ENCODE data around the gene FBXO8.

FBXO8 gene

DNA sequence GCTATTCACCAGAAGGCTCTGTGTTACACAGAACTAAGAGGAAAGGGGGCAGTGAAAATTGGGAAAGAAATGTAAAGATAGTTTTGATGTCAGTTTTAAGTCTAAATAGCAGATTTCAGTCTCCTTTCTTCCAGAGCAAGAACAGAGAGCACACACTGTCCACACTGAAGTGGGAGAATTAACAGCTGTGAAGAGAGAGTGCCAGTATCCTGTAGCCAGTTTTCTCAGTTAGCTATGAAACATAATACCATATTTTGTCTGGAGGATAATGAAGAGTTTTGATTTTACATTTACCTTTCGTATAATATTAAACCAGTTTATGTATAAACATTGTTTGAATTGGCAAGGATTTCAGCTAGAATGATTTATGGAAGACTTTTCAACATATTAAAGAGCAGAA is 35.1 kb downstream of the FBXO8 start:
- no peak for DNase-seq (ENCODE audit: low read depth in 3 of 3)

DNA sequence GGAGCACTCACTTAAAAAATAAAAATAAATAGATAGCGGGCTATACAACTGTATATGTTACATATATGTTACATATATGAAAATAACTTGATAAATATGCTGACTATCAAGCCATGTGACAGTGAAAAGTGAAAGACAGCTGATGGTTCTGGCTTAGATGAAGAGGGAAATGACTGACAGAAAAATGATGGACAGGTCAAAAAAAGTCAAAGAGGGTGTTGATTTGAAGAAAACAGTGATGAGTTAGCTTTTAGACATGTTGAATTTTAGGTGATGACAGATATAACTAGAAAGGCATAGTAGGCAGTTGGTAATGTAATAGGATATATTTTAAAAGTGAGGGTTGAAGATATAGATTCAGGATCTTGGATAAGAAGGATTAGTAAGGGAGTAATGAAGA is 37.8 kb downstream of the FBXO8 start:
- no peak for DNase-seq (ENCODE audit: low read depth in 3 of 3)

DNA sequence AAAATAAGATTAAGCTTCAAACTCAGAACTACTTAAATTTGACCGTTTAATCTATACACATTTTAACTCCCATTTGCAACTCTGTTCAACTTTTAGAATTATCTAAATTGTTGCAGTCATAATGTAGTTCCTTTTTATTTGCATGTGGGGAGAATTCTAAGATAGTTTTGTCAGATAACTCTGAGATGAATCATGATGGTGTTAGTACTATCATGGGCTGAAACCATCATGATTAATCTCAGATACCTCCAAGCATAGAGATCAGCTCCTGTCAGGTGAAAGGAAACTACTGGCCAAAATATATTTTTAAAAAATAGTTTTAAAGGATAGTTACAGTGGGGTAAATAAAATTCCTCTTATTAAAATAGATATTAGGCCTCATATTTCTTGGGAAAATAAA is 39.0 kb downstream of the FBXO8 start:
- DNase-seq (ENCODE audit: low read depth in 3 of 3): no peak

DNA sequence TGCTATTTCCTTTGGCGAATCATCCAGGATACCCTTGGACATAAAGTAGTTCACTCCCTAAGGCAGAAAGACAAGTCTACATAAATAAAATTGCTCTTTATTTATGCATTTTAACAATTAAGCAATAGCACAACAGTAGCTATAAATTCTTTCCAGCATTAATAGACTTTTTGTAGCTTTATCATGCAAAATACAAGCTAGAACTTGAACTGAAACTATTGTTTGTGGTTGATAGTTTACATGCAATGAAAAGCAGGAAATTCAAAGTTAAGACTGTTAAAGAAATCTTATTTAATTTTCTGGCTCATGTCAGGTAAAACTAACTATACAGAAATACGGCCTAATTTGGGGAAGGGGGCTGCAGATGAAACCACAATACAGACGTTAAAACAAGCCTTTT is 42.3 kb downstream of the FBXO8 start:
- DNase-seq (ENCODE audit: low read depth in 3 of 3): no peak

DNA sequence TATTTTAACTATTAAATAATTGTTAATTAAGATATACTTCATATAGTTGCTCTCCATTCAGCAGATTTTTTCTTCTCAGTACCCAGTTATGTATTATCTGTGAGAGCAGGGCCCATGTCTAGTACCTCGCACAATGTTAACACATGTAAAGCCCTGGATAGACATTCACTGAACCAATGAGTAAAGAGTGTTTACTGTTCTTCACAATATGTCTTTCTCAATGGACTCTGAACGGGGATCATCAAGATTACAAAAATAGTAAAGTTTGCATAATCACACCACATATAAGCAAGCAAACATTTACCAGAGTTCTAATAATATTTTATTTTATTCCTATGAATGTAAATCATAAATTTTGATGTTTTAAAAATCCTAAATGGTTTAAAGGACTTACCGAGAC is 47.1 kb downstream of the FBXO8 start:
- no peak for DNase-seq (ENCODE audit: low read depth in 3 of 3)

DNA sequence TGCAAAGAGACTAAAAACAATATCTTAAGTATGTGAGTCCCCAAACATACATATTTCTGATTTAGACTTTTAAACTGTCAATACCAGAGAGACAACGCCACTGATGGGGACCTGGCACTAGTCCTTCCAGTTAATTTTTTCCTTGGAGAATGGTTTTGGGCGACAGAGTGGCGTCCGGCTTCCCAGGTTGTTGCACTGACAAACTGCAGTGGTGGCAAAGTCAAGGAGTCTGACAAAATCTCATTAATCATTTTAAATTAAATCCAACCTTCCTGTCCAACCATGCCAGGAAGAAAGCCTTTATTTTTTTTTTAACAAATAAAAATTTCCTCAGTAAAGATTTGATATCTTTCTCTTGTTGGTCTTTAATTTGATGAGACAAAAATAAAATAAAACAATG is 52.8 kb downstream of the FBXO8 start:
- no peak for DNase-seq (ENCODE audit: low read depth in 3 of 3)

DNA sequence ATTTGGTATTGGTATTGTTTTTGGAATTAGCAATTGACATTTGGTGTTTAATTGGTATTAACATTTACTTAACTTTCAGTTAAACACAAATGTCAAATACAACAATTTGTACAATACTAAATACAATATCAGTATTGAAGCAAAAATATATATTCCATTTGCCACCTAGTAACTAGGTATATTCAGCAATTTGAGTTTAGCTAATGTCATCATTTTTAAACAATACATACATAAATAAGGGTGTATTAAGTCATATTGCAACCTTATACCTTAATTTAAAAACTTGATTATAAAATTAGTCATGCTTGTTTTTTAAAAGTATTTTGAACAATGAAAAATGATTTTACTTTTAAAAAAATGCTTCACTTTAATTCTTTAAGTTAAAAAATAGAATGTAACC is 53.3 kb downstream of the FBXO8 start:
- DNase-seq (ENCODE audit: low read depth in 3 of 3): no peak

DNA sequence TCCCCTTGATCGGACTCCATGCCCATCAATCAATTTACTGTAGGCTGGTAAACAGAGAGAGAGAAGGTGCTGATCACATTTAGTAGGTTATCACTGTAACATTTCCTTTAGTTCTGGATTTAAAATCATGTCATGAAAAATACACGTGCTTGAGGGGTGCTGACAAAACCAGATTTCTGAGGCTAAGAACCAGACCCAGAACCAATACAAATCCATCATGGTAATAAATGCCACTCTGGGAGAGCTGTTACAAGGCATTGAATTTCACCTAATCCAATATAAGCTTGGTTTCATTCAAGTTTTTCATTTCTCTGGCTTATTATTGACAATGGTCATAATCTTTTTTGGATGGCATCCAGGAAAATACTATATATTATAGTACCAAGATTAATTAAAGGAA is 54.5 kb downstream of the FBXO8 start:
- no peak for DNase-seq (ENCODE audit: low read depth in 3 of 3)

DNA sequence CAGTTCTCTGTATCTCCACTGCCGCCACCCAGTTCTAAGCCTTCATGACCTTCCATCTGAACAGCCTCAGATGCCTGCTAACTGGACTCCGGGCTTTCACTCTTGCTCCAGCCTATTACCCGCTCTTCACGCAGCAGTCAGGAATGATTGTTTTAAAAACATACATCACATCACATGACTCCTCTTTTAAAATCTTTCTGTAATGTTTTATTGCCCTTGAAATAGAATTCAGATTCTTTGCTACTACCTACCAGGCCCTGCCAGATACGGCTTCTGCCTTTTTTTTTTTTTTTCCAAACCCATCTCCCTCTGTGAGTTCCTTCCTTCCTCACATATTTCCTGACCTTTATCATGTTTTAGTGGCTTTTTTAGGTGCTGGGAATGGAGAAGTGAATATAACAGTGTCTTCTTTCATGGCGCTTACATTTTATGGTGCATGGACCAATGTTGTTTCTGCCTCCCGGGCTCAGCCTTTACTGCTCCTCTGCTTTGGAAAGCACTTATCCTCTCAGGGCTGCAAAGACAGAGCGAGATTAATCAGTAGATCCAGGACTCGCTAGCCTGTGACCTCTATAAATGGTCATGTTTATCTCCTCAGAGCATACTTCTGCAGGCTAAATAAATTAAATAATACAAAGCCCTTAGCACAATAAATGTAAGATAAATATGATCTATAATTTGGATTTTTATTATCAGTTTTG is 58.0 kb downstream of the FBXO8 start:
- no peak for DNase-seq (ENCODE audit: low read depth in 3 of 3)

DNA sequence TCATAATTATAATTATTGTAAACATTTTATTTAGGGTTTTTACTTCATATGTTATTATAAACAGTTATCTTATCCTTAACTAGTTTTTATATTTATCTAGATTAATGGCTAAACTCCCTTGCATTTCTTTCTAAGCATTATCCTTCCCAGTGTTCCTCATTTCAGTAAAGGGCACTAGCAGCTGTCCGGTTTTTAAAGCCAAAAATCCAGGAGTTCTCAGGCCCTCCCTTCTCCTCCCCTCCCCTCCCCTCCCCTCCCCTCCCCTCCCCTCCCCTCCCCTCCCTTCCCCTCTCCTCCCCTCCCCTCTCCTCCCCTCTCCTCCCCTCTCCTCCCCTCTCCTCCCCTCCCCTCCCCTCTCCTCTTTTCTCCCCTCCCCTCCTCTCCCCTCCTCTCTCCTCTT is 58.9 kb downstream of the FBXO8 start:
- DNase-seq (ENCODE audit: low read depth in 3 of 3): no peak

DNA sequence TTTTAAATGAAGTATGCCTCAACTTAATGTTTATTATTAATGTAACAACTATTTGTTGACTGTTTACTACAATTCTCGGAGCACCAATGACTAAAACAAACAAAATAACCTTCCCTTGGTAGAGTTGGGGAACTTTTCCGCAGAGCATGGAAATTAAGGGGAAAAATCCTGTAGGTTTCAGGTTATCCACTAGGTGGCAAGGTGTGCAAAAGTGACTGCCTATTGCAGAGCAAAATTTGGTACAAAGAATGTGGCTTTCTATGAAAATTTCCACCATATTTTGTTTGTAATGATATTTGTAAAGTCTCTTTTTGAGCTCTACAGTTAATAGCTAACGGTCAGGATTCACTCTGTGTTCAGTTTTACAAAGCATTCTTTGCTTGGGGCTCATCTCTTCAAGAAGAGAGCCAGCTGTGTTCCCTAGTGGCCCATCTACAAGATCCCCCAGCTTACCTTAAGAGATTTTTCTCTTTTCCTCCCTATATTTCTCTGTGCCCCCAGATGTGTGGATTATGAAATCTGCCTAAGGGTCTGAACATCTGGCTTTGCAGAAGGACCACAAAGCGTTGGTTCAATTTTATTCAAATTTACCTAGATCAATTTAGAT is 61.1 kb downstream of the FBXO8 start:
- DNase-seq (ENCODE audit: low read depth in 3 of 3): no peak

DNA sequence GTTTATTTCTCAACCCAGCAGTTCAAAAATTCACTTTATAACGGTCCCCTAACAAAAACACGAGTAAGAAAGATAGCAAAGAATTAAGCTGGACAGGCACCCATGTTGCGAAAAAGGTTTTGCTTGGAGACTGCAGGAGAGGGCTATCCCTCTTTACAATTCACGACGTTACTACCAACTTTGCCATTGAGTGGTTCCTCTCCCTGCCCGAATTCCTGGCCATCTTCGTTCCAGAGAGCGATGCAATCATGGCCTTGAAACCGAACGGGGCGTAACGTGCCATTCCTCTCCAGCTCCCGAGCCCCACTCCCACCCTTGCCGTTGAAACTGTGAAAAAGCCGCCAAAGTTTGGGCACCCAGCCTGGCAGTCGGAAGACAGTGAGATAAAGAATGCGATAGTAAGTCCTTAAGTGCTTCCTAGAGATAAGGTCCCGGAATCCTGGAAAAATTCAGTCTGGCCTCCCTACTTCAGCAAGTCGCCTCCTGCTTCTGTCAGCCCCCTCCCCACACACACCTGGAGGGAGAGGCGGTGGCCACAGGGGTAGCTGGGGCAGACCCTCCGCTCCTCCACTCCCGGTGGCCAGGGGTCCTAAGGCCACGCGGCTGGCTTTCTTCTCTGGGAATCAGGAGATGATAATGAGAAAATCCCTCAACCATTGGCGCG is 65.2 kb downstream of the FBXO8 start:
- DNase-seq (ENCODE audit: low read depth in 3 of 3): no peak

DNA sequence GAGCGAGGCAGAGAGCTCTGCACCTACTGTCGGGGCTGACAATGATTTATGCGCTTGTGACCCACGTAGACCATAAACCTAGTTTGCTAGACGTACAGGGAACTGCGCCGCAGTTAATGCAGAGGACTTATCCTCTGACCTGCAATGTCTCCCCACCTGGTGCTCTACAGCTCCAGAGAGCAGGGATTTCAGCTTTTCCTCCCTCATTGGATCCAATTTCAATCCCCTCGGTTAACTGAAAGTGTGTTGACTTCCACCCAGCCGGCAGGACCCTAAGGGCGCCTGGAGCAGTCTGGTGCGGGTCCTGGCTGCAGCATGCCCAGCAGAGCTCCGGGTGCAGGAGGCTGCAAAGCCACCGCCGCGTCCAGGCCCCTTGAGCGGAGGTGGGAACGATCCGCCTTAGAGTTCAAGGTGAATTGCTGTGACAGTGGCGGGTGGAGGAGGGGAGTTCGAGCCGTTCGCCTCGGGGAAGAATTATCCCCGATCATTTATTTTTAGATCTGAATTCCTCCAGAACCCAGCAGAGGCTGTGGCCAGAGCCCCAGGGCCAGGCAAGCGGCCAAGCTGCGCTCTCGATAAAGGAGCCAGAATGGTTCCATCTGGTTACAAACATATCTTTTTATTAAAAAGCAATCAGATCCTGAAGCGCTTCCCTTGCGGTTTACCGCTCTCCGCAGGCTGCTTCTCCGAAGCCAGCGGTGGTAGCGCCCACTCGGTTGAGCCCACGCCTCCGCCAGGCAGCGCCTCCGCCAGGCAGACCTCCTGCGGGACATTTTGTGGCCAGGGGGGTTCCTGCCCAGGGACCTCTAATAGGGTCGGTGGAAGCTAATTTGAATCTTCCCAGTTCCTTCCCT is 66.0 kb downstream of the FBXO8 start:
- DNase-seq (ENCODE audit: low read depth in 3 of 3): no peak

DNA sequence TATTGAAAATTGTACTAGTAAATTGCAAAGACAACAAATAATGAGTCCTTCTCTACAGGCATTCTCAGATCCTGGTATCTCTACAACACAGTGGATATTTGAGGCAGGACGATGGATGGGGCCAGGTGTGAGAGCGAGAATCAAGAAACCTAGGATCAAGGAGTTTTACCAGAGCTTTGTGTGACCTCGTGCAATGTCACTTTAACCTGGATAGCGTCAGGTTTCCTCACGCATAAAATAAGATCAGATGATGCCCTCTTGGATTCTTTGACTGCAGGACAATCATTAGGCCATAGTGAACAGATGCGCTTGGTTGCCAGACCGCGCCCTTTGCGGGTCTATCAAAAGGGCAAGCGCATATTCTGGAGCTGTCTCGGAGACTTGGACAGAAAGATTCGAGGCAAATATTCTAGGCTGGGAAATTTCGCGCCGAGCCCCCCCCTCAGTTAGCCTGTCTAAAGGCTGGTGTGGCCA is 66.6 kb downstream of the FBXO8 start:
- DNase-seq (ENCODE audit: low read depth in 3 of 3): no peak

DNA sequence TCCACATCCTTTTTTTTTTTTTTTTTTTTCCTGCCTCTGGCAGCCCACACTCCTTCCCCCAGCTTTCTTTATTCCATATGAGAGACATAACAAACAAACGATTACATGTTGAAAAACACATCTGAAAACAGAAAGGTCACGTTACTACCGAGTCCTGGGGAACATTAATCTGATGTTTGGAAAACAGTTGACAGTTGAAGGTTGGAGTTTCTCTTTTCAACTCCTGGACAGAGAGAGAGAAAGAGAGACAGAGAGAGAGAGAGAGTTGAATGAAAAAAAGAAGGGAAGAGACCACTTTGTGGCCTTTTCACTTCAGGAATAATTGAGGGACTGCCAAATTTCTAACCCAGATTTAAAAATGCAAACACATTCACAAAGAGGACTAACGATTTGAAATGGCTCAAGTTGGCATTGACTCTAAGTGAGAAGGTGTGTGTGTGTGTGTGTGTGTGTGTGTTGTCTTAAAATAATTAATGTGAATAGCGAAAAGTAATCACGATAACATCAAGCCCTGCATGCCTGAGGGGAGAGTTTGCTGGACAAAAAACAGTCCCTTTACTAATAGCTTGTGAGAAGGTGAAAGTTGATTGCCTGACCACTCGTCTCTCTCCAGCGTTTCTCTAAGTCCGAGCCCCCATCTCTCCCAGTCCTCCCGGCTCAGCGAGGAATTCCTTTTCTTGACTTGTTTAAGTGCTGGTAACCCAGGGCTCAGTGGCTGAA is 67.3 kb downstream of the FBXO8 start:
- no peak for DNase-seq (ENCODE audit: low read depth in 3 of 3)

DNA sequence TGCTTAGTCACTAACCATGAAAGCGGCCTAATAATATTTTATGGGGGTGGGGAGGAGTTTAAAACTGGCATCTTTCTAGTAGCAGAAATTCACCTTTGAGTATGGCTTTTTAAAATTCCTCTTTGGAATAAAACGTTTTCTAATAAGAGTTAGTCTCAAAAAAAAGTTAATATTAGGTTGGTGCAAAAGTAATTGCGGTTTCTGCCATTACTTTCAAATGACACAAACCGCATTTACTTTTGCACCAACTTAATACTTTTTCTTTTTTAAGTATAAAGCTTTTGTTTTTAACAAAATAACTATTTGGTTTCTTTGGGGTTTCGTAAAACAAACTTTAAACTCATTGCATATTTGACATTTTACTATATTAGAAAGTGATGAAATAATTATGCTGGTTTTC is 68.4 kb downstream of the FBXO8 start:
- DNase-seq (ENCODE audit: low read depth in 3 of 3): no peak

DNA sequence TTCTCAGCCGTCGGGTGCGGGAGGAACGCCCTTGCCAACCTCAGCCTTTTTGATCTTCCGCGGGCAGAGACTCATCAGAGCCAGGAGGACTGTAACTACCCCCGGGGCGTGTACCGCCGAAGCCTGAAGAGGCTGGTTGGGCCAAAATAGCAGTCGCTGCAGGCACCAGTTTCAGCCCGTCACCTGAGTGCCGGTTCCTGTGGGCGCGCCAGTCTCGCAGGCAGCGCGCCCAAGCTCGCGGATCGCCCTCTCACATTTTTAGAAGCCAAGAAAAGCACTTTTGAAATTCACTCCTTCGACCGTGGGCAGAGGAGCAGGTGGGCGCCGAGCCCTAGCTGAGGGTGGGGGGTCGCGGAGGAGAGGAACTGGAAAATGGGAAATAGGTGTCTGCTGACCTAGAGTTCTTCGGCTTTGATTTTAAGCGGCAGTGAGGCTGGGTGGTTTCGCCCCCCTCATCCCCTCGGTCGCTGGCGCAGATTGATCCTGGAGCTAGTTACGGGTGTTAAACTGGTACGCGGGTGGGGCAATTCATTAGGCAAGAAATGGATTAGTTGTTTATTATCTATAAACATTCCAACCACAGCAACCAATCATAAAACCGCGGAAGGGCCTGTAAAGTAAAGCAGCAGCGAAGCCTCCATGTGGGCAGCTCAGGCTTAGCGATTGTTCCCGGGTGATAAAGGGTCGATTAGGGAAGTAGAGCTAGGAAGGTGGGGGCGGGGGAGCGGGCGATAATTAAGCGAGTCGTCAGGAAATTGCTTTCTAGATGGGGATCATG is 69.2 kb downstream of the FBXO8 start:
- DNase-seq (ENCODE audit: low read depth in 3 of 3): peak in 1 of 3 donors; percentile 9

DNA sequence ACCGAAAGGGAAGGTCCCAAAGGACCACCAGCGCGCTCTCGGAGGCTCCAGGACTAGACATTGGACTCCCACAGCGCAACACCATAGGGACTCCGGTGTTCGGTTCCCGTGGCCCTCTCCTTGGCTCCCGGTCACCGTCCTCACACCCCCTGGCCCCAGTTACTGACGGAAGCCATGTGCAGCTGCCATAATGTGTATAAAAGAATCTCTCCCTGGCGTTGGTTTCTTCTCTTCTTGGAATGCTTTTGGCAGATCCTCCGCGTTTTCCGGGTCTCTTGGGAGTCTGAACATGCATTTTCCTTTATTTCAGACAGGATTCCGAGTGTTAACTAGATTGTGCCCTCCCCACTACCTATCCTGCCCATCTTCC is 69.8 kb downstream of the FBXO8 start:
- no peak for DNase-seq (ENCODE audit: low read depth in 3 of 3)

DNA sequence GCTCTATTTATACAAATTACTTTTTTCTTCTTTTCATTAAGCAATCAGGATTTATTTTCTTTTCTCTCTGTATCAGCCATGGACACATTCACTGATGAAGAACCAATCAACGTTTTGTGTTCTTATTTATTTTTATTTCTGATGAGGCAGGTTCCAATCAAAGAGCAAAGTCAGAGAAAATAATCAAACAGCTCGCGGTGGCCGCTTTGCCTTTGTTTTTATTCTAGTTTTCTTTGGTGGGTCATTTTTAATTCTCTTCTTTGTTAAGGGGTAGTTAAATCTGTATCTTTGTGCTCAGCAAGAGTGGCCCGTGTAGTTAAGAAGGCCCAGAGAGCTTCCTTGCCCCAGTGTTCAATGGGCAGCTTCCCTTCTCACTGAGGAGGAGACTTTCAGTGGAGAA is 71.4 kb downstream of the FBXO8 start:
- no peak for DNase-seq (ENCODE audit: low read depth in 3 of 3)

DNA sequence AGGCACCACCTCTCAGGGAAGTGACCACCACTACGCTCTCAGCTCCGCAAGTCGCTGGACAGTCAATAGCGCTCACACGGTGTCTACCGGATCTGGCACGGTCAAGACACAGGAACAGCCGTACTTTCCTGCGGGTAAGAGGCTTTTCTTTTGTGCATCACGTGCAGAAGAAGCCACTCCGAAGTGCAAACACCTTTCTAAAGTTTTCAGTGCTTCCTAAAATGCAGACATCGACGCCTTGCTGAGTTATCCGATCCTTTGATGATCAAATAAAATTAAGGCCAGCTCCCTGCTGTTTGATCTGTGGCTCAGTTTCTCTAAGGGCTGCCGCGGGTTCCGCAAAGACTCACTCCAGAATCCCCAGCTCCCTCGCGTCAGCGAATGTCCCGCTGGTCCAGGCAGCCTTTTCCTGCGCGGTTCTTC is 71.8 kb downstream of the FBXO8 start:
- no peak for DNase-seq (ENCODE audit: low read depth in 3 of 3)

DNA sequence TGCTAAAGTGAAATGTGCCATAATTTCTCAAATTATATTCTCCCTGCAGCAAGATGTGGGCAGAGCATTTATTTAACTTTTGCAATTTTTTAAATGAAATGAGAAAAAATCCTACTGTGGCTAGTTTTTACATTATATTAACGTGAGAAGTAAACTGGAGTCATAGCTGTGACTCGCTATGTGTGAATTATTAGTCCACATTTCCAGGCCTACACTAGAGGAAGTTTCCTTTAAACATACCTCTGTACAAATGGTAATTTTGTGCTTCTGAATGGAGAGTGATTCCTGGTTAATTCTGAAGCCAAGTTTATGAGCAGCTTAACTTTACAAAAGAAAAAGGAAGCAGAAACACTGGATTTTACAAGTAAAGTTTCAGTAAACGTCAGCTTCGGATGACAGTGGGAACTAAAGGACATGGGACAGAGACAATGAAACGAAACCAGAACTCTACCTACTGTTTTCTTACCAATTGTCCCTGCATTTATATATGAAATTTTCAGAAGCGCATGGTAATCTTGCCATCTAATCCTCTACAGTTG is 72.4 kb downstream of the FBXO8 start:
- no peak for DNase-seq (ENCODE audit: low read depth in 3 of 3)

Measured in stimulated activated CD4-positive, alpha-beta T cell treated with anti-CD3 and anti-CD28 coated beads, TNF-alpha, amount 100 ng/mL, for 48 hours (primary cell).